ENCODE data around the gene GRB10.

GRB10 gene

GRCh38 chr7:50556247-50556991, 226.3 kb downstream of the GRB10 start:
- H3K9me3 Mint-ChIP-seq: no peaks in the 10 kb centered on the region
- TF ChIP-seq CTCF (IDR thresholded peaks at IDR 0.05): no peak
- H3K27ac Mint-ChIP-seq: no peak overlapping the region
- H3K4me1 Mint-ChIP-seq: peaks cover 19% of the 10 kb centered on the region
- H3K4me3 Mint-ChIP-seq: no peak overlapping the region
- no peaks in the 10 kb centered on the region for H3K36me3 Mint-ChIP-seq (ENCODE audit: low read depth)
- peaks cover 33% of the 10 kb centered on the region for H3K27me3 Mint-ChIP-seq (ENCODE audit: low read depth, poor library complexity)
- DNase-seq: no peak

- no peak for TF ChIP-seq CTCF (IDR thresholded peaks at IDR 0.05)
Observed at GRCh38 chr7:50555594-50556140, 227.0 kb downstream of the GRB10 start.

GRCh38 chr7:50554431-50555322, 228.0 kb downstream of the GRB10 start:
- DNase-seq: no peak
- Mint-ChIP-seq H3K9me3 (no peaks in the 10 kb centered on the region), H3K36me3 (ENCODE audit: low read depth) (no peaks in the 10 kb centered on the region), H3K27me3 (ENCODE audit: low read depth, poor library complexity) (peaks cover 33% of the 10 kb centered on the region), H3K4me3 (no peak overlapping the region), H3K27ac (no peak overlapping the region), H3K4me1 (peaks cover 9% of the 10 kb centered on the region)
- TF ChIP-seq CTCF (IDR thresholded peaks at IDR 0.05): no peak

More at GRCh38 chr7:50555594-50556140, 227.0 kb downstream of the GRB10 start:
- H3K9me3 Mint-ChIP-seq: no peaks in the 10 kb centered on the region
- H3K27ac Mint-ChIP-seq: no peak overlapping the region
- H3K4me3 Mint-ChIP-seq: no peak overlapping the region
- no peaks in the 10 kb centered on the region for H3K36me3 Mint-ChIP-seq (ENCODE audit: low read depth)
- DNase-seq: no peak
- H3K27me3 Mint-ChIP-seq (ENCODE audit: low read depth, poor library complexity): peaks cover 33% of the 10 kb centered on the region
- peaks cover 12% of the 10 kb centered on the region for H3K4me1 Mint-ChIP-seq

GRCh38 chr7:50553973-50554372, 228.7 kb downstream of the GRB10 start:
- no peak for DNase-seq
- H3K27ac Mint-ChIP-seq: no peak overlapping the region
- no peak overlapping the region for H3K4me3 Mint-ChIP-seq
- peaks cover 39% of the 10 kb centered on the region for H3K27me3 Mint-ChIP-seq (ENCODE audit: low read depth, poor library complexity)
- H3K36me3 Mint-ChIP-seq (ENCODE audit: low read depth): no peaks in the 10 kb centered on the region
- no peaks in the 10 kb centered on the region for H3K9me3 Mint-ChIP-seq
- TF ChIP-seq CTCF (IDR thresholded peaks at IDR 0.05): no peak
- peaks cover 7% of the 10 kb centered on the region for H3K4me1 Mint-ChIP-seq

GRCh38 chr7:50552921-50553320, 229.8 kb downstream of the GRB10 start:
- TF ChIP-seq CTCF (IDR thresholded peaks at IDR 0.05): no peak
- H3K4me1 Mint-ChIP-seq: no peaks in the 10 kb centered on the region
- peaks cover 33% of the 10 kb centered on the region for H3K27me3 Mint-ChIP-seq (ENCODE audit: low read depth, poor library complexity)
- H3K4me3 Mint-ChIP-seq: no peak overlapping the region
- peak; percentile 75 for DNase-seq
- no peaks in the 10 kb centered on the region for H3K36me3 Mint-ChIP-seq (ENCODE audit: low read depth)
- no peak overlapping the region for H3K27ac Mint-ChIP-seq
- H3K9me3 Mint-ChIP-seq: no peaks in the 10 kb centered on the region

All from nephron progenitor cell (in vitro differentiated cells).